ENCODE data around the gene TTC9C. TPM values are rescaled to one million over a fixed set of nuclear protein-coding genes. Genes with fewer than 3 reads are reported as not detected.

Gene TTC9C
- total and polyA plus RNA-seq, 12 donors: 9.4 to 20.8 (median 13.2) TPM

GRCh38 chr11:62705880-62706849, 22.1 kb upstream of the TTC9C start:
- Histone ChIP-seq H3K27me3 (no peaks in the 10 kb centered on the region), H3K36me3 (peaks cover 0 to 25% (median 7%) of the 10 kb centered on the region in 9 donors), H3K9me3 (no peaks in the 10 kb centered on the region), H3K4me3 (peak overlapping the region; percentile 42 to 90 (median 72)), H3K27ac (peak overlapping the region; percentile 63 to 91 (median 81)), H3K4me1 (peaks cover 23 to 61% (median 40%) of the 10 kb centered on the region in 9 donors)
- intact Hi-C loops (cut with DNase I): loop anchor here in 3 of 10 donors (5.0 kb wide), 3 partner anchors 34 to 136 kb away; partner anchors contain the start of genes LBHD1 (in 2 of the 3), UQCC3 (in 2 of the 3), C11orf98 (in 1 of the 3) and CSKMT (in 1 of the 3)
- TF ChIP-seq, protein P1, sequence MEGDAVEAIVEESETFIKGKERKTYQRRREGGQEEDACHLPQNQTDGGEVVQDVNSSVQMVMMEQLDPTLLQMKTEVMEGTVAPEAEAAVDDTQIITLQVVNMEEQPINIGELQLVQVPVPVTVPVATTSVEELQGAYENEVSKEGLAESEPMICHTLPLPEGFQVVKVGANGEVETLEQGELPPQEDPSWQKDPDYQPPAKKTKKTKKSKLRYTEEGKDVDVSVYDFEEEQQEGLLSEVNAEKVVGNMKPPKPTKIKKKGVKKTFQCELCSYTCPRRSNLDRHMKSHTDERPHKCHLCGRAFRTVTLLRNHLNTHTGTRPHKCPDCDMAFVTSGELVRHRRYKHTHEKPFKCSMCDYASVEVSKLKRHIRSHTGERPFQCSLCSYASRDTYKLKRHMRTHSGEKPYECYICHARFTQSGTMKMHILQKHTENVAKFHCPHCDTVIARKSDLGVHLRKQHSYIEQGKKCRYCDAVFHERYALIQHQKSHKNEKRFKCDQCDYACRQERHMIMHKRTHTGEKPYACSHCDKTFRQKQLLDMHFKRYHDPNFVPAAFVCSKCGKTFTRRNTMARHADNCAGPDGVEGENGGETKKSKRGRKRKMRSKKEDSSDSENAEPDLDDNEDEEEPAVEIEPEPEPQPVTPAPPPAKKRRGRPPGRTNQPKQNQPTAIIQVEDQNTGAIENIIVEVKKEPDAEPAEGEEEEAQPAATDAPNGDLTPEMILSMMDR (IDR thresholded peaks at IDR 0.05): no peak
- 3 to 4% methylated on average over 70 to 73 of the region's 73 CpGs for WGBS, 2 donors
- DNase-seq: peak; percentile 93 to 96
- ATAC-seq: peak; percentile 85 to 90 (median 88)

GRCh38 chr11:62706850-62707247, 21.4 kb upstream of the TTC9C start:
- H3K27me3 ChIP-seq: no peaks in the 10 kb centered on the region
- intact Hi-C loops (cut with DNase I): loop anchor here in 3 of 10 donors (5.0 kb wide), 3 partner anchors 35 to 135 kb away; partner anchors contain the start of genes LBHD1 (in 2 of the 3), UQCC3 (in 2 of the 3), C11orf98 (in 1 of the 3) and CSKMT (in 1 of the 3)
- ATAC-seq (no peak), DNase-seq (no peak)
- H3K36me3 ChIP-seq: peaks cover 0 to 26% (median 0%) of the 10 kb centered on the region in 9 donors
- no peaks in the 10 kb centered on the region for H3K9me3 ChIP-seq
- peak overlapping the region; percentile 63 to 91 (median 81) for H3K27ac ChIP-seq
- WGBS, 2 donors: 76 to 81% methylated on average over 8 of the region's 8 CpGs
- TF ChIP-seq, protein P1 (IDR thresholded peaks at IDR 0.05): no peak
- H3K4me1 ChIP-seq: peaks cover 23 to 61% (median 40%) of the 10 kb centered on the region in 9 donors
- H3K4me3 ChIP-seq: peak overlapping the region; percentile 42 to 90 (median 72)

- peak within 1 kb of the TSS; percentile 42 to 90 (median 72) for H3K4me3 ChIP-seq
- intact Hi-C loops (cut with DNase I): loop anchor here in 3 of 10 donors (5.0 kb wide), 3 partner anchors 35 to 135 kb away; partner anchors contain the start of genes LBHD1 (in 2 of the 3), UQCC3 (in 2 of the 3), C11orf98 (in 1 of the 3) and CSKMT (in 1 of the 3)
- H3K4me1 ChIP-seq: peaks cover 23 to 64% (median 40%) of the 10 kb centered on the region in 9 donors
- H3K27ac ChIP-seq: peak within 1 kb of the TSS; percentile 63 to 100 (median 96)
- H3K27me3 ChIP-seq: no peaks in the 10 kb centered on the region
- H3K9me3 ChIP-seq: no peaks in the 10 kb centered on the region
- peaks cover 0 to 26% (median 3%) of the 10 kb centered on the region in 9 donors for H3K36me3 ChIP-seq
- DNase-seq (no peak), ATAC-seq (no peak)
- WGBS, 2 donors: 70 to 83% methylated on average over 10 of the region's 10 CpGs
- TF ChIP-seq, protein P1 (IDR thresholded peaks at IDR 0.05): no peak
Observed at GRCh38 chr11:62707277-62707861, 20.9 kb upstream of the TTC9C start, which contains the start of the genes BSCL2 and GNG3. BSCL2 (minus strand) TSS chr11:62707424; CDS start chr11:62707195, 229 bp downstream. GNG3 (plus strand) TSS chr11:62707676; CDS start chr11:62708296, 620 bp downstream.

Measured in heart right ventricle (tissue), 16 donors.